ENCODE results near the gene TNFSF18.

- no peak for TF ChIP-seq FOXK2 (IDR thresholded peaks at IDR 0.05)
- no peak for TF ChIP-seq ELF4 (IDR thresholded peaks at IDR 0.05)
- TF ChIP-seq SUZ12 (IDR thresholded peaks at IDR 0.05) = no peak
These were observed 33.6 kb upstream of the TNFSF18 start for GRCh38 chr1:173084292-173084691.
